MM.1S (cell line): Measurements from ENCODE around the gene ATP13A3.

Source experiments
- DNase-seq: peaks from one replicate; pipeline ENCODE4 v3.0.0-alpha.2; 2015
- H2AFZ ChIP-seq: fragments of 300-600 bp; sonication (generic); 2 replicates; pipeline ENCODE4 v1.6.0; 2016; ENCODE audit warnings: antibody characterized with exemption, low read length
- H3F3A ChIP-seq: fragments of 300-600 bp; sonication (generic); 2 replicates; pipeline ENCODE4 v1.6.1; 2016; ENCODE audit warnings: mild to moderate bottlenecking, antibody characterized with exemption, low read length, moderate library complexity, mixed read lengths; ENCODE audit not compliant: insufficient read depth
- H3K27ac ChIP-seq: fragments of 300-600 bp; sonication (generic); 2 replicates; pipeline ENCODE4 v1.5.1; 2016; ENCODE audit warnings: mild to moderate bottlenecking, low read length
- H3K27me3 ChIP-seq: fragments of 300-600 bp; sonication (generic); replicated peaks from 2 replicates; pipeline ENCODE4 v1.6.0; 2016; ENCODE audit warnings: low read length; ENCODE audit not compliant: insufficient read depth
- H3K36me3 ChIP-seq: fragments of 300-600 bp; sonication (generic); replicated peaks from 2 replicates; pipeline ENCODE4 v1.6.1; 2016; ENCODE audit warnings: mild to moderate bottlenecking, low read length, mixed read lengths; ENCODE audit not compliant: insufficient read depth
- H3K4me1 ChIP-seq: fragments of 300-600 bp; sonication (generic); 2 replicates; pipeline ENCODE4 v1.6.1; 2016; ENCODE audit warnings: low read length, mixed read lengths
- H3K4me2 ChIP-seq: fragments of 300-600 bp; sonication (generic); 2 replicates; pipeline ENCODE4 v1.6.0; 2016; ENCODE audit warnings: low read depth, low read length
- H3K4me3 ChIP-seq: fragments of 300-600 bp; sonication (generic); 2 replicates; pipeline ENCODE4 v1.5.1; 2016; ENCODE audit warnings: low read length, mixed read lengths
- H3K79me2 ChIP-seq: fragments of 300-600 bp; sonication (generic); 2 replicates; pipeline ENCODE4 v1.6.1; 2016; ENCODE audit warnings: mixed run types, low read length, mixed read lengths
- H3K9ac ChIP-seq: fragments of 300-600 bp; sonication (generic); 2 replicates; pipeline ENCODE4 v1.6.1; 2016; ENCODE audit warnings: low read length, mixed read lengths
- H3K9me2 ChIP-seq: fragments of 300-600 bp; sonication (generic); replicated peaks from 2 replicates; pipeline ENCODE4 v1.6.1; 2016; ENCODE audit warnings: mild to moderate bottlenecking, low read length, mixed read lengths; ENCODE audit not compliant: insufficient read depth
- H3K9me3 ChIP-seq: fragments of 300-600 bp; sonication (generic); replicated peaks from 2 replicates; pipeline ENCODE4 v1.6.1; 2016; ENCODE audit warnings: mild to moderate bottlenecking, low read length, mixed read lengths; ENCODE audit not compliant: insufficient read depth
- H4K20me1 ChIP-seq: fragments of 300-600 bp; sonication (generic); 2 replicates; pipeline ENCODE4 v1.6.1; 2016; ENCODE audit warnings: mild to moderate bottlenecking, low read length, moderate library complexity, mixed read lengths; ENCODE audit not compliant: insufficient read depth
- CTCF ChIP-seq: fragments of 300-600 bp; sonication (generic); IDR thresholded peaks from 2 replicates; pipeline ENCODE4 v1.5.1; 2016; ENCODE audit warnings: antibody characterized with exemption, low read length, mixed read lengths
- EZH2 ChIP-seq: fragments of 300-600 bp; sonication (generic); optimal IDR thresholded peaks from 2 replicates; pipeline ENCODE3; 2017; ENCODE audit warnings: low read depth, mild to moderate bottlenecking, antibody characterized with exemption, low read length, mixed read lengths
- EZH2phosphoT487 ChIP-seq: fragments of 300-600 bp; sonication (generic); IDR thresholded peaks from 2 replicates; pipeline ENCODE4 v1.6.1; 2018; ENCODE audit warnings: antibody characterized with exemption, low read length

ATP13A3 gene

GRCh38 chr3:194487289-194488054 lies 670 bp upstream of the ATP13A3 start:
- H3K4me1 ChIP-seq = 0 out of 2 replicates have a peak, but pooled peaks cover 4% of the 10 kb centered on the region
- no peaks in the 10 kb centered on the region for H3K9me3 ChIP-seq
- no peaks in the 10 kb centered on the region for H4K20me1 ChIP-seq
- peak overlapping the region; percentile 74 for H3K4me3 ChIP-seq
- H3K4me2 ChIP-seq = peak overlapping the region; percentile 99
- H3K27me3 ChIP-seq = no peaks in the 10 kb centered on the region; the same call in 1 of the 2 replicates
- H3F3A ChIP-seq = 0 out of 2 replicates have a peak, but pooled peaks cover 3% of the 10 kb centered on the region
- H2AFZ ChIP-seq = peak overlapping the region; percentile 93
- peak overlapping the region; percentile 57 for H3K9ac ChIP-seq
- H3K27ac ChIP-seq = peak overlapping the region; percentile 33; the same call in 1 of the 2 replicates
- no peaks in the 10 kb centered on the region for H3K9me2 ChIP-seq
- H3K79me2 ChIP-seq = peaks cover 38% of the 10 kb centered on the region
- TF ChIP-seq EZH2phosphoT487 (no peak), CTCF (no peak), EZH2 (no peak)
- H3K36me3 ChIP-seq = peaks cover 6% of the 10 kb centered on the region; the same call in 1 of the 2 replicates
- DNase-seq = peak; percentile 47

GRCh38 chr3:194485881-194486539 lies 792 bp downstream of the ATP13A3 start:
- H3K4me1 ChIP-seq = peaks cover 16% of the 10 kb centered on the region; the same call in 1 of the 2 replicates
- peak overlapping the region; percentile 62 for H3K4me3 ChIP-seq
- no peaks in the 10 kb centered on the region for H3K9me2 ChIP-seq
- DNase-seq = peak; percentile 54
- TF ChIP-seq CTCF = peak; percentile 19; the same call in 1 of the 2 replicates
- TF ChIP-seq EZH2phosphoT487 = no peak
- no peak for TF ChIP-seq EZH2
- peaks cover 53% of the 10 kb centered on the region for H3K79me2 ChIP-seq
- no peaks in the 10 kb centered on the region for H3K9me3 ChIP-seq
- peak overlapping the region; percentile 73 for H3K9ac ChIP-seq
- no peaks in the 10 kb centered on the region; the same call in 1 of the 2 replicates for H3K27me3 ChIP-seq
- H3K36me3 ChIP-seq = peaks cover 6% of the 10 kb centered on the region; the same call in 1 of the 2 replicates
- peak overlapping the region; percentile 25; the same call in 1 of the 2 replicates for H3K27ac ChIP-seq
- H3F3A ChIP-seq = 0 out of 2 replicates have a peak, but pooled peaks cover 3% of the 10 kb centered on the region
- H3K4me2 ChIP-seq = peak overlapping the region; percentile 78
- peak overlapping the region; percentile 0 for H2AFZ ChIP-seq
- H4K20me1 ChIP-seq = no peaks in the 10 kb centered on the region

GRCh38 chr3:194485468-194485880 lies 1.3 kb downstream of the ATP13A3 start:
- H3F3A ChIP-seq = 0 out of 2 replicates have a peak, but pooled peaks cover 3% of the 10 kb centered on the region
- H3K27me3 ChIP-seq = no peaks in the 10 kb centered on the region; the same call in 1 of the 2 replicates
- peak overlapping the region; percentile 25; the same call in 1 of the 2 replicates for H3K27ac ChIP-seq
- H4K20me1 ChIP-seq = no peaks in the 10 kb centered on the region
- peaks cover 58% of the 10 kb centered on the region for H3K79me2 ChIP-seq
- peak overlapping the region; percentile 73 for H3K9ac ChIP-seq
- TF ChIP-seq EZH2phosphoT487 (no peak), EZH2 (no peak), CTCF (no peak)
- no peaks in the 10 kb centered on the region for H3K9me3 ChIP-seq
- peaks cover 6% of the 10 kb centered on the region; the same call in 1 of the 2 replicates for H3K36me3 ChIP-seq
- DNase-seq = peak; percentile 39
- no peaks in the 10 kb centered on the region for H3K9me2 ChIP-seq
- H3K4me1 ChIP-seq = peaks cover 16% of the 10 kb centered on the region; the same call in 1 of the 2 replicates
- peak overlapping the region; percentile 78 for H3K4me2 ChIP-seq
- H3K4me3 ChIP-seq = peak overlapping the region; percentile 62
- H2AFZ ChIP-seq = peak overlapping the region; percentile 0
